Activated CD8-positive, alpha-beta memory T cell treated with anti-CD3 and anti-CD28 coated beads, Interleukin-2, amount 50 U/mL, for 1 hour (primary cell): ENCODE measurements around the gene BAIAP2L1.
"Not testable (repeated sequence)": the region's sequence is repeated elsewhere in the genome, so short reads cannot be mapped to it uniquely, and the experiment has no call there.

Experiments
- DNase-seq: peaks from one replicate; pipeline ENCODE4 v3.0.0-alpha.2; 2020; ENCODE audit errors: extremely low read depth

BAIAP2L1 gene

GRCh38 chr7:98322331-98323270 lies 78.3 kb downstream of the BAIAP2L1 start:
- DNase-seq: no peak

- no peak for DNase-seq
Observed at GRCh38 chr7:98321301-98321700, 79.6 kb downstream of the BAIAP2L1 start.

GRCh38 chr7:98319176-98319575 lies 81.7 kb downstream of the BAIAP2L1 start:
- no peak for DNase-seq

GRCh38 chr7:98317366-98318040 lies 83.4 kb downstream of the BAIAP2L1 start:
- DNase-seq: no peak

GRCh38 chr7:98315994-98316527 lies 84.8 kb downstream of the BAIAP2L1 start:
- DNase-seq: not testable (repeated sequence)

- DNase-seq: no peak
Observed at GRCh38 chr7:98315318-98315993, 85.4 kb downstream of the BAIAP2L1 start.

GRCh38 chr7:98314469-98314868 lies 86.4 kb downstream of the BAIAP2L1 start:
- DNase-seq: no peak

GRCh38 chr7:98312201-98312600 lies 88.7 kb downstream of the BAIAP2L1 start:
- DNase-seq: no peak

- no peak for DNase-seq
Observed at GRCh38 chr7:98309566-98309965, 91.3 kb downstream of the BAIAP2L1 start.

- no peak for DNase-seq
Observed at GRCh38 chr7:98307971-98308466, 92.9 kb downstream of the BAIAP2L1 start.

- no peak for DNase-seq
Observed at GRCh38 chr7:98305951-98306535, 94.8 kb downstream of the BAIAP2L1 start.

- DNase-seq: no peak
Observed at GRCh38 chr7:98303906-98304305, 97.0 kb downstream of the BAIAP2L1 start.

GRCh38 chr7:98303176-98303865 lies 97.6 kb downstream of the BAIAP2L1 start:
- no peak for DNase-seq

- DNase-seq: no peak
Observed at GRCh38 chr7:98301693-98302470, 99.0 kb downstream of the BAIAP2L1 start.

- DNase-seq: no peak
Observed at GRCh38 chr7:98300595-98301372, 100.1 kb downstream of the BAIAP2L1 start.

GRCh38 chr7:98297626-98298286 lies 103.1 kb downstream of the BAIAP2L1 start:
- DNase-seq: no peak

- no peak for DNase-seq
Observed at GRCh38 chr7:98296833-98297232, 104.1 kb downstream of the BAIAP2L1 start.

GRCh38 chr7:98295467-98296192 lies 105.3 kb downstream of the BAIAP2L1 start:
- DNase-seq: no peak
